ENCODE results near the gene RANBP17.

Gene RANBP17

DNA sequence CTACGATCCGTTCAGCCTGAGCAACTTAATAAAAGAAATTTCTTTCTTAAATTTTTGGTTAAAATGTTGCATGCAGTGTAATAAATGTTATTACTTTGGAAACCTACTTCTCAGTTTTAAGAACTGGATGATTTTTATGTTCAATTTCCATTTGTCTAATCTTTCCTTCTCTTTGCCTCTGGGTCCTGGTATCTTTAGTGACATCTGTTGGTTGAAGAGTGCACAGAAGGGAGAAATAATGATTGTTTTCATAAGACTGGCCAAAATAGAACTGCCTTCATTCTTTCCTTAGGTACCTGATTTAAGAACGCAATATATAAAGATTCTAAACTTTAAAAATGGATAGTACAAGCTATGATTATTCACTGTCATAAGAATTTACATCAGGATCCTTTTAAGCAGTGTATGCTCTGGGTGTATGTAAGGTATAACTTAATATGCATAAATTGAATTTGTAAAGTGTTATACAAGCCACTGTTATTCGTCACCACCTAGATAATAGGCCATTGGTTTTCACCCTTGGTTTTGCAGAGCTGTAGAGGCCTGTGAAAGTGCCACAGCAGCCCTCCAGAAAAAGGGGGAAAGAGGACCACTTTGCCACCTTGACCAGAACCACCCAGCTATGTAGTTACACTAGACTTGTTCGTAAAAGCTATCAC, 364.4 kb downstream of the RANBP17 start:
- Histone ChIP-seq H3K27me3 (no peaks in the 10 kb centered on the region), H3K27ac (no peak overlapping the region), H3K4me1 (no peaks in the 10 kb centered on the region), H3K9me3 (no peaks in the 10 kb centered on the region), H3K4me3 (no peak overlapping the region), H3K36me3 (no peaks in the 10 kb centered on the region)
- no peak for DNase-seq
- intact Hi-C loops (cut with DNase I; ENCODE audit: low total_unique reads): no loop called here
- TF ChIP-seq, protein P1, sequence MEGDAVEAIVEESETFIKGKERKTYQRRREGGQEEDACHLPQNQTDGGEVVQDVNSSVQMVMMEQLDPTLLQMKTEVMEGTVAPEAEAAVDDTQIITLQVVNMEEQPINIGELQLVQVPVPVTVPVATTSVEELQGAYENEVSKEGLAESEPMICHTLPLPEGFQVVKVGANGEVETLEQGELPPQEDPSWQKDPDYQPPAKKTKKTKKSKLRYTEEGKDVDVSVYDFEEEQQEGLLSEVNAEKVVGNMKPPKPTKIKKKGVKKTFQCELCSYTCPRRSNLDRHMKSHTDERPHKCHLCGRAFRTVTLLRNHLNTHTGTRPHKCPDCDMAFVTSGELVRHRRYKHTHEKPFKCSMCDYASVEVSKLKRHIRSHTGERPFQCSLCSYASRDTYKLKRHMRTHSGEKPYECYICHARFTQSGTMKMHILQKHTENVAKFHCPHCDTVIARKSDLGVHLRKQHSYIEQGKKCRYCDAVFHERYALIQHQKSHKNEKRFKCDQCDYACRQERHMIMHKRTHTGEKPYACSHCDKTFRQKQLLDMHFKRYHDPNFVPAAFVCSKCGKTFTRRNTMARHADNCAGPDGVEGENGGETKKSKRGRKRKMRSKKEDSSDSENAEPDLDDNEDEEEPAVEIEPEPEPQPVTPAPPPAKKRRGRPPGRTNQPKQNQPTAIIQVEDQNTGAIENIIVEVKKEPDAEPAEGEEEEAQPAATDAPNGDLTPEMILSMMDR (IDR thresholded peaks at IDR 0.05): no peak

DNA sequence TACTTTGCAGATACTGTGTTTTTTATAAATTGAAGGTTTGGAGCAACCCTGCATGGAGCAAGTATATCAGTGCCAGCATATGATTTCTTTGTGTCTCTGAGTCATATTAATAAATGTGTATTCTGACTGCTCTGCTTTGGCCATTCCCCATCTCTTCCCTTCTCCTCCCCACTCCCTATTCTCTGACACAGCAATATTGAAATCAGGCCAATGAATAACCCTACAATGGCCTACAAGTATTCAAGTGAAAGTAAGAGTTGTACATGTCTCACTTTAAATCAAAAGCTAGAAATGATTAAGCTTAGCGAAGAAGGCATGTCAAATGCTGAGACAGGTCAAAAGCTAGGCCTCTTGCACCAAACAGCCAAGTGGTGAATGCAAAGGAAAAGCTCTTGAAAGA, 365.0 kb downstream of the RANBP17 start:
- Histone ChIP-seq H3K36me3 (no peaks in the 10 kb centered on the region), H3K4me1 (no peaks in the 10 kb centered on the region), H3K4me3 (no peak overlapping the region), H3K27me3 (no peaks in the 10 kb centered on the region), H3K9me3 (no peaks in the 10 kb centered on the region), H3K27ac (no peak overlapping the region)
- intact Hi-C loops (cut with DNase I; ENCODE audit: low total_unique reads): no loop called here
- TF ChIP-seq, protein P1 (IDR thresholded peaks at IDR 0.05): no peak
- DNase-seq: no peak

DNA sequence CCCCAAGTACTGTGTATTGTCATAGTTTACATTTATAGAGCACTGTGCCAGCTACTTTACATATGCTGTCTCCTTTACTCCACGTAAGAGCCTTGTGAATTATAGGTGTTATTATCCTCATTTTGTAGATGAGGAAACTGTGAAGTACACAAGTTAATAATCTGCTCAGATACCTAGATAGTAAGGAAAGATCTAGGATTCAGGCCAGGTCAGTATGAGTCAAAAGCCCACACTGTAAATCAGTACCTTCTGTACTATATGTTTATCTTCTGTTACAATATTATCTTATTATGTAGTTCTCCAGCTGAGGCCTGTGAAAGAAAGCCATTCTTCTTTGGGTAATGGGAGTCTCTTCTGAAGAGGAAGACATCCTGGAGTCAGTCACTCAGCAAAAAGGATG, 374.8 kb downstream of the RANBP17 start:
- H3K9me3 ChIP-seq: no peaks in the 10 kb centered on the region
- H3K27me3 ChIP-seq: no peaks in the 10 kb centered on the region
- H3K4me3 ChIP-seq: no peak overlapping the region
- intact Hi-C loops (cut with DNase I; ENCODE audit: low total_unique reads): no loop called here
- H3K27ac ChIP-seq: no peak overlapping the region
- H3K36me3 ChIP-seq: no peaks in the 10 kb centered on the region
- no peak for DNase-seq
- H3K4me1 ChIP-seq: no peaks in the 10 kb centered on the region
- TF ChIP-seq, protein P1 (IDR thresholded peaks at IDR 0.05): no peak

DNA sequence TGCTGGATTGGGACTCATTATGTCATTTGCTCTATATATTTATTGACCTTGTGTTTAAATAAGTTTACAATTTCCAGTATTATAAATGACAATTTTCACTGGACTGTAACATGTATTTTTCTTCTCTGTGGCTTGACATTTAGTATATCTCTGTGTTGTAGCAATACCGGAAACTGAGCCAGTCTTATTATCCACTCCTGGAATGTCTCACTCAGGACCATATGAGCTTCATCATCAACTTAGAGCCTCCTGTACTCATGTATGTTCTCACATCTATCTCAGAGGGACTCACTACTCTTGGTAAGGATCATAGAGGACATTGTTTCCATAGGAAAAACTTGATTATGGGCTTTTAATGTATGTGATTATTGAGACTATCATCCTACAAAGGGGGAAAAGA, 380.7 kb downstream of the RANBP17 start:
- Histone ChIP-seq H3K4me3 (no peak overlapping the region), H3K27ac (no peak overlapping the region), H3K27me3 (no peaks in the 10 kb centered on the region), H3K36me3 (no peaks in the 10 kb centered on the region), H3K9me3 (no peaks in the 10 kb centered on the region), H3K4me1 (peaks cover 0 to 11% (median 1%) of the 10 kb centered on the region in 4 donors)
- TF ChIP-seq, protein P1 (IDR thresholded peaks at IDR 0.05): no peak
- intact Hi-C loops (cut with DNase I; ENCODE audit: low total_unique reads): loop anchor here (5.0 kb wide), 1 partner anchor 285 kb away; no protein-coding TSS in a partner anchor
- no peak for DNase-seq

DNA sequence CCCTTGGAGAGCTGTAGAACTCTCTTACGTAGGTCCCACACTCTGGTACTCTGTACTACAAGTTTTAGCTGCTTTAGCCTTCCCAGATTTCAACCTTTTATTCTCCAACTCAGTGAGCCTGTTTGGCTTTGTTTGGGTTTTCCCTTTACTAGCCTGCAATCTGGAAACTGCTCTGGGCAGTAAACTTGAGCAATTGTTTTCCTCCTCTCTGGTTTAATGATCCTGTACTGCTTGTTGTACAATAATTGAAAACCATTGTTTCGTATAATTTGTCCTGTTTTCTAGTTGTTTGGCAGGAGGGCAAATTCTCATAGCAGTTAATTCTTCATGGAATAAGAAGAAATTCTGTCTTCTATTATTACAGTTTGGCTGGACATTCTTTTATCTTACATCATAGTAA, 384.4 kb downstream of the RANBP17 start:
- Histone ChIP-seq H3K36me3 (no peaks in the 10 kb centered on the region), H3K4me1 (peaks cover 0 to 11% (median 1%) of the 10 kb centered on the region in 4 donors), H3K9me3 (peaks cover 0 to 3% (median 0%) of the 10 kb centered on the region in 3 donors), H3K27ac (no peak overlapping the region), H3K27me3 (no peaks in the 10 kb centered on the region), H3K4me3 (no peak overlapping the region)
- intact Hi-C loops (cut with DNase I; ENCODE audit: low total_unique reads): no loop called here
- DNase-seq: no peak
- TF ChIP-seq, protein P1 (IDR thresholded peaks at IDR 0.05): no peak

Data from tibial artery (tissue), 4 donors.